ENCODE measurements around the gene FANCC.

Gene FANCC

GRCh38 chr9:95317119-95317892 lies at the start of gene FANCC:
Gene FANCC, minus strand, starts transcription at chr9:95317709. Its CDS starts 68,418 bp downstream, at chr9:95249291.
- peak; percentile 73 to 76 (median 73) for DNase-seq (ENCODE audit: low read depth in 2 of 3, low spot score in 2 of 3)

- DNase-seq (ENCODE audit: low read depth in 2 of 3, low spot score in 2 of 3), result no peak
These were observed 49.3 kb upstream of the FANCC start for GRCh38 chr9:95366731-95367325.

GRCh38 chr9:95365766-95366165 lies 48.3 kb upstream of the FANCC start:
- no peak for DNase-seq (ENCODE audit: low read depth in 2 of 3, low spot score in 2 of 3)

- DNase-seq (ENCODE audit: low read depth in 2 of 3, low spot score in 2 of 3), result no peak
These were observed 45.7 kb upstream of the FANCC start for GRCh38 chr9:95363051-95363841.

GRCh38 chr9:95360866-95361265 lies 43.4 kb upstream of the FANCC start:
- no peak for DNase-seq (ENCODE audit: low read depth in 2 of 3, low spot score in 2 of 3)

GRCh38 chr9:95357316-95357715 lies 39.8 kb upstream of the FANCC start:
- no peak for DNase-seq (ENCODE audit: low read depth in 2 of 3, low spot score in 2 of 3)

GRCh38 chr9:95355500-95355899 lies 38.0 kb upstream of the FANCC start:
- no peak for DNase-seq (ENCODE audit: low read depth in 2 of 3, low spot score in 2 of 3)

GRCh38 chr9:95351051-95351450 lies 33.5 kb upstream of the FANCC start:
- no peak for DNase-seq (ENCODE audit: low read depth in 2 of 3, low spot score in 2 of 3)

GRCh38 chr9:95350266-95350665 lies 32.8 kb upstream of the FANCC start:
- no peak for DNase-seq (ENCODE audit: low read depth in 2 of 3, low spot score in 2 of 3)

- DNase-seq (ENCODE audit: low read depth in 2 of 3, low spot score in 2 of 3), result no peak
These were observed 31.9 kb upstream of the FANCC start for GRCh38 chr9:95349091-95350038.

GRCh38 chr9:95346021-95346420 lies 28.5 kb upstream of the FANCC start:
- no peak for DNase-seq (ENCODE audit: low read depth in 2 of 3, low spot score in 2 of 3)

GRCh38 chr9:95344735-95345325 lies 27.3 kb upstream of the FANCC start:
- no peak for DNase-seq (ENCODE audit: low read depth in 2 of 3, low spot score in 2 of 3)

GRCh38 chr9:95343725-95344287 lies 26.3 kb upstream of the FANCC start:
- no peak for DNase-seq (ENCODE audit: low read depth in 2 of 3, low spot score in 2 of 3)

GRCh38 chr9:95342571-95342970 lies 25.1 kb upstream of the FANCC start:
- no peak for DNase-seq (ENCODE audit: low read depth in 2 of 3, low spot score in 2 of 3)

GRCh38 chr9:95341293-95341962 lies 23.9 kb upstream of the FANCC start:
- no peak for DNase-seq (ENCODE audit: low read depth in 2 of 3, low spot score in 2 of 3)

- no peak for DNase-seq (ENCODE audit: low read depth in 2 of 3, low spot score in 2 of 3)
These were observed 20.7 kb upstream of the FANCC start for GRCh38 chr9:95338243-95338642.

GRCh38 chr9:95336281-95336680 lies 18.8 kb upstream of the FANCC start:
- DNase-seq (ENCODE audit: low read depth in 2 of 3, low spot score in 2 of 3), result no peak

GRCh38 chr9:95333426-95333825 lies 15.9 kb upstream of the FANCC start:
- no peak for DNase-seq (ENCODE audit: low read depth in 2 of 3, low spot score in 2 of 3)

- DNase-seq (ENCODE audit: low read depth in 2 of 3, low spot score in 2 of 3), result no peak
These were observed 15.4 kb upstream of the FANCC start for GRCh38 chr9:95332860-95333259.
